ENCODE measurements around the gene LRRC23. TPM values are rescaled to one million over a fixed set of nuclear protein-coding genes. Genes with fewer than 3 reads are reported as not detected.

LRRC23 gene
- total RNA-seq, 2 experiments from 2014 or later = 3.2 to 4.7 TPM

GRCh38 chr12:6914947-6915788, 10.5 kb downstream of the LRRC23 start:
- H3K27me3 Mint-ChIP-seq = no peaks in the 10 kb centered on the region
- H3K27me3 ChIP-seq (ENCODE audit: control insufficient read depth in 1 of 2, insufficient read depth in 2 of 2, low read length in 2 of 2) = no peaks in the 10 kb centered on the region
- peaks cover 31% of the 10 kb centered on the region for H3K4me1 Mint-ChIP-seq (ENCODE audit: low read depth)

DNA sequence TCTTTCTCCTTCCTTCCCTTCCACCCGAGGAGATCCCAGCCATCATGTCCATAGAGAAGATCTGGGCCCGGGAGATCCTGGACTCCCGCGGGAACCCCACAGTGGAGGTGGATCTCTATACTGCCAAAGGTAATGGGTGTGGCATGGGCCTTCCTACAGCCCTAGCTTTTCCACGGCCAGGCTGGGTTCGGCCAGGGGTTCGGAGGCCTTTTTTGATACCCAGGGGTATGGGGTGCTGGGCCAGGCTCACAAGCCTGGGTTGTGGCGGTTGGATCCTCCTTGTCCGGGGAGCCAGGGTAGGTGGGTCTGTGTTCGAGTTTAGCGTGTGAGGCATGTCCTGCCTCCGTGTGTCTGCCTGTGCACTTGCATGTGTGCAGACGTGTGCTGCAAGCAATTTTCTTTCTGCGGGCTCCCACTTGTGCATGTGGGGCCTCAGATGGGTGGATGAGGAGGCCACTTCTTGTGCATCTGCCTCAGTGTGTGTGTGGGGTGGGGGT, 11.2 kb downstream of the LRRC23 start:
- Histone ChIP-seq H3K4me1 (ENCODE audit: insufficient read depth, low read length) (peaks cover 32% of the 10 kb centered on the region), H3K4me3 (ENCODE audit: low read length) (no peak overlapping the region), H3K9me3 (ENCODE audit: control insufficient read depth in 1 of 2, insufficient read depth in 1 of 2, low read length in 2 of 2) (no peaks in the 10 kb centered on the region), H3K27ac (ENCODE audit: low read depth in 1 of 2, low read length in 2 of 2) (peak overlapping the region in 1 of 2 donors; percentile 14), H3K27me3 (ENCODE audit: control insufficient read depth in 1 of 2, insufficient read depth in 2 of 2, low read length in 2 of 2) (no peaks in the 10 kb centered on the region), H3K36me3 (ENCODE audit: insufficient read depth, low read length) (peaks cover 32% of the 10 kb centered on the region)
- no peak for DNase-seq
- intact Hi-C loops (cut with DNase I, micrococcal nuclease) = no loop called here
- H3K9me3 Mint-ChIP-seq = no peaks in the 10 kb centered on the region
- no peaks in the 10 kb centered on the region for H3K27me3 Mint-ChIP-seq
- peak overlapping the region; percentile 82 for H3K27ac Mint-ChIP-seq
- peaks cover 40% of the 10 kb centered on the region for H3K36me3 Mint-ChIP-seq (ENCODE audit: low read depth)
- ChIA-PET POLR2A (interaction anchor here (0.7 to 5.4 kb wide), 5 partner anchors 13 to 64 kb away, joined by 3 to 35 read pairs (median 18); partner anchors contain the start of genes C12orf57, CDCA3, RNU7-1 and SPSB2), CTCF (interaction anchor here (1.5 to 3.2 kb wide), 2 partner anchors 25 to 44 kb away, joined by 6 to 24 read pairs; partner anchors contain the start of gene SPSB2)
- peak overlapping the region; percentile 82 for H3K4me3 Mint-ChIP-seq
- H3K4me1 Mint-ChIP-seq (ENCODE audit: low read depth) = peaks cover 31% of the 10 kb centered on the region
- TF ChIP-seq, protein P1, sequence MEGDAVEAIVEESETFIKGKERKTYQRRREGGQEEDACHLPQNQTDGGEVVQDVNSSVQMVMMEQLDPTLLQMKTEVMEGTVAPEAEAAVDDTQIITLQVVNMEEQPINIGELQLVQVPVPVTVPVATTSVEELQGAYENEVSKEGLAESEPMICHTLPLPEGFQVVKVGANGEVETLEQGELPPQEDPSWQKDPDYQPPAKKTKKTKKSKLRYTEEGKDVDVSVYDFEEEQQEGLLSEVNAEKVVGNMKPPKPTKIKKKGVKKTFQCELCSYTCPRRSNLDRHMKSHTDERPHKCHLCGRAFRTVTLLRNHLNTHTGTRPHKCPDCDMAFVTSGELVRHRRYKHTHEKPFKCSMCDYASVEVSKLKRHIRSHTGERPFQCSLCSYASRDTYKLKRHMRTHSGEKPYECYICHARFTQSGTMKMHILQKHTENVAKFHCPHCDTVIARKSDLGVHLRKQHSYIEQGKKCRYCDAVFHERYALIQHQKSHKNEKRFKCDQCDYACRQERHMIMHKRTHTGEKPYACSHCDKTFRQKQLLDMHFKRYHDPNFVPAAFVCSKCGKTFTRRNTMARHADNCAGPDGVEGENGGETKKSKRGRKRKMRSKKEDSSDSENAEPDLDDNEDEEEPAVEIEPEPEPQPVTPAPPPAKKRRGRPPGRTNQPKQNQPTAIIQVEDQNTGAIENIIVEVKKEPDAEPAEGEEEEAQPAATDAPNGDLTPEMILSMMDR (IDR thresholded peaks at IDR 0.05) = no peak
- ATAC-seq (ENCODE audit: poor library complexity) = no peak

More at GRCh38 chr12:6914947-6915788, 10.5 kb downstream of the LRRC23 start:
- H3K27ac ChIP-seq (ENCODE audit: low read depth in 1 of 2, low read length in 2 of 2) = peak overlapping the region; percentile 5 to 90
- peaks cover 32% of the 10 kb centered on the region for H3K36me3 ChIP-seq (ENCODE audit: insufficient read depth, low read length)
- H3K4me1 ChIP-seq (ENCODE audit: insufficient read depth, low read length) = peaks cover 32% of the 10 kb centered on the region
- intact Hi-C loops (cut with DNase I, micrococcal nuclease) = loop anchor here in 1 of 2 experiments (5.0 kb wide), 1 partner anchor 43 kb away; the partner anchor contains the start of gene SPSB2
- H3K36me3 Mint-ChIP-seq (ENCODE audit: low read depth) = peaks cover 40% of the 10 kb centered on the region
- ChIA-PET POLR2A (interaction anchor here (0.7 to 5.4 kb wide), 17 partner anchors 10 to 422 kb away, joined by 3 to 35 read pairs (median 7); partner anchors contain the start of genes C12orf57, CD4, CDCA3 and COPS7A), CTCF (interaction anchor here (0.7 to 3.4 kb wide), 6 partner anchors 24 to 103 kb away, joined by 3 to 36 read pairs (median 5); partner anchors contain the start of genes C12orf57, LPCAT3, RNU7-1 and SPSB2)
- peak overlapping the region; percentile 94 for H3K4me3 Mint-ChIP-seq
- DNase-seq (peak in 1 of 14 experiments; percentile 53), ATAC-seq (ENCODE audit: poor library complexity) (no peak)
- peak overlapping the region; percentile 65 for H3K4me3 ChIP-seq (ENCODE audit: low read length)
- H3K9me3 Mint-ChIP-seq = no peaks in the 10 kb centered on the region
- H3K27ac Mint-ChIP-seq = peak overlapping the region; percentile 82
- TF ChIP-seq, protein P1 (IDR thresholded peaks at IDR 0.05) = no peak
- no peaks in the 10 kb centered on the region for H3K9me3 ChIP-seq (ENCODE audit: control insufficient read depth in 1 of 2, insufficient read depth in 1 of 2, low read length in 2 of 2)

DNA sequence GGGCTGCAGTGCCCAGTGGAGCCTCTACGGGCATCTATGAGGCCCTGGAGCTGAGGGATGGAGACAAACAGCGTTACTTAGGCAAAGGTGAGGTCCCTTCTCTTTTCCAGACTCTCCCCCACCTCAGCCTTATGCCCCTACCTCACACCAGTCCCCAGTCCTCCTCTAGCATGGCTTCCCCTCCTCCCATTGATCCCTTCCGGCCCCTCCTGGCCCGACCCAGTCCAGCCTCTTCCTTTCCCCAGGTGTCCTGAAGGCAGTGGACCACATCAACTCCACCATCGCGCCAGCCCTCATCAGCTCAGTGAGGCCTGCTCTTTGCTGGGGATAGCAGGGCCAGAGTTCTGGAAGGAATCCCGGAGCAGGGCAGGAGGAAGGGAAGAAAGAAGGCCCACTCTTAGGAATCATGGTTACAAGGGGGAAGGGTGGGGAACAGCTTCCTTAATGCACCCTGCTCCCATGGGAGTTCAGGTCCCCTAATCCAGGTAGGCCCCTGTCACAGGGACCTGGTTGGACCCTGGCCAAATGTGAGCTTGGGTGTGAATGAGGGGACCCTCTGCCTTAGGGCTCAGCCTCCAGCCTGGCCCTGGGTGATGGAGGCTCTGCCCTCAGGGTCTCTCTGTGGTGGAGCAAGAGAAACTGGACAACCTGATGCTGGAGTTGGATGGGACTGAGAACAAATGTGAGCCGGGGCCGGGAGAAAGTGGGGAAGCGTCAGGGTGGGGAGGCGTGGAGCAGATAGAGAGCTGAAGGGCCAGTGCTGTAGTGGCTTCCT, 12.0 kb downstream of the LRRC23 start:
- CTCF ChIA-PET = interaction anchor here (0.8 to 1.5 kb wide), 2 partner anchors 21 to 25 kb away, joined by 3 to 6 read pairs; no protein-coding TSS in a partner anchor
- intact Hi-C loops (cut with DNase I, micrococcal nuclease) = no loop called here
- no peak for ATAC-seq (ENCODE audit: poor library complexity)

More for the DNA sequence above, 12.0 kb downstream of the LRRC23 start:
- no peak overlapping the region for H3K4me3 ChIP-seq (ENCODE audit: low read length)
- TF ChIP-seq, protein P1 (IDR thresholded peaks at IDR 0.05) = no peak
- peak overlapping the region in 1 of 2 donors; percentile 23 for H3K27ac ChIP-seq (ENCODE audit: low read depth in 1 of 2, low read length in 2 of 2)
- Mint-ChIP-seq H3K9me3 (no peaks in the 10 kb centered on the region), H3K36me3 (ENCODE audit: low read depth) (peaks cover 43% of the 10 kb centered on the region), H3K27me3 (no peaks in the 10 kb centered on the region), H3K27ac (peak overlapping the region; percentile 82), H3K4me1 (ENCODE audit: low read depth) (peaks cover 31% of the 10 kb centered on the region), H3K4me3 (peak overlapping the region; percentile 82)
- no peaks in the 10 kb centered on the region for H3K9me3 ChIP-seq (ENCODE audit: control insufficient read depth in 1 of 2, insufficient read depth in 1 of 2, low read length in 2 of 2)
- peaks cover 32% of the 10 kb centered on the region for H3K4me1 ChIP-seq (ENCODE audit: insufficient read depth, low read length)
- H3K36me3 ChIP-seq (ENCODE audit: insufficient read depth, low read length) = peaks cover 38% of the 10 kb centered on the region
- no peak for DNase-seq
- POLR2A ChIA-PET = interaction anchor here (0.7 to 5.4 kb wide), 3 partner anchors 25 to 43 kb away, joined by 3 to 35 read pairs (median 35); partner anchors contain the start of genes C12orf57, RNU7-1 and SPSB2
- no peaks in the 10 kb centered on the region for H3K27me3 ChIP-seq (ENCODE audit: control insufficient read depth in 1 of 2, insufficient read depth in 2 of 2, low read length in 2 of 2)
